ENCODE measurements around the gene CMIP. TPM values are rescaled to one million over a fixed set of nuclear protein-coding genes. Genes with fewer than 3 reads are reported as not detected.

CMIP gene
- total RNA-seq, 1 experiment from 2014 or later: 63.7 TPM

GRCh38 chr16:81617021-81617346 lies 172.4 kb downstream of the CMIP start (continued):
- no peak for TF ChIP-seq AFF4 (CRISPR knock-in tag; IDR thresholded peaks at IDR 0.05; ENCODE audit: borderline replicate concordance)

GRCh38 chr16:81618187-81618586 lies 173.6 kb downstream of the CMIP start:
- ChIA-PET CTCF (interaction anchor here (1.0 to 1.5 kb wide), 3 partner anchors 32 to 79 kb away, joined by 3 to 6 read pairs (median 3); no protein-coding TSS in a partner anchor), POLR2A (no interaction called here)
- ATAC-seq (no peak), DNase-seq (ENCODE audit: low spot score) (no peak)
- no peaks in the 10 kb centered on the region for H3K9me3 Mint-ChIP-seq
- TF ChIP-seq JUN (CRISPR knock-in tag; IDR thresholded peaks at IDR 0.05) (no peak), USF1 (CRISPR knock-in tag; IDR thresholded peaks at IDR 0.05) (no peak), PREB (CRISPR knock-in tag; IDR thresholded peaks at IDR 0.05; ENCODE audit: borderline replicate concordance) (no peak), CDX4 (CRISPR knock-in tag; IDR thresholded peaks at IDR 0.05; ENCODE audit: borderline replicate concordance) (no peak), FOXJ3 (CRISPR knock-in tag; IDR thresholded peaks at IDR 0.05; ENCODE audit: borderline replicate concordance) (no peak), ZNF425 (CRISPR knock-in tag; conservative IDR thresholded peaks at IDR 0.05) (no peak), ZNF532 (CRISPR knock-in tag; IDR thresholded peaks at IDR 0.05; ENCODE audit: borderline replicate concordance) (no peak), CREM (CRISPR knock-in tag; IDR thresholded peaks at IDR 0.05) (no peak), MLX (CRISPR knock-in tag; IDR thresholded peaks at IDR 0.05) (no peak), ZNF138 (CRISPR knock-in tag; conservative IDR thresholded peaks at IDR 0.05) (no peak), ATF2 (CRISPR knock-in tag; IDR thresholded peaks at IDR 0.05; ENCODE audit: borderline replicate concordance, low read depth) (no peak), FOXP1 (CRISPR knock-in tag; IDR thresholded peaks at IDR 0.05; ENCODE audit: borderline replicate concordance) (no peak)
- no peak overlapping the region for H3K4me3 Mint-ChIP-seq
- H3K27me3 Mint-ChIP-seq (ENCODE audit: low read depth): no peaks in the 10 kb centered on the region
- no peaks in the 10 kb centered on the region for H3K4me1 Mint-ChIP-seq
- peak overlapping the region; percentile 65; the same call in 1 of the 2 replicates for H3K27ac Mint-ChIP-seq
- peaks cover 21% of the 10 kb centered on the region for H3K36me3 Mint-ChIP-seq

Measured in WTC11 (cell line).